ENCODE measurements around the gene BCDIN3D.

BCDIN3D gene

DNA sequence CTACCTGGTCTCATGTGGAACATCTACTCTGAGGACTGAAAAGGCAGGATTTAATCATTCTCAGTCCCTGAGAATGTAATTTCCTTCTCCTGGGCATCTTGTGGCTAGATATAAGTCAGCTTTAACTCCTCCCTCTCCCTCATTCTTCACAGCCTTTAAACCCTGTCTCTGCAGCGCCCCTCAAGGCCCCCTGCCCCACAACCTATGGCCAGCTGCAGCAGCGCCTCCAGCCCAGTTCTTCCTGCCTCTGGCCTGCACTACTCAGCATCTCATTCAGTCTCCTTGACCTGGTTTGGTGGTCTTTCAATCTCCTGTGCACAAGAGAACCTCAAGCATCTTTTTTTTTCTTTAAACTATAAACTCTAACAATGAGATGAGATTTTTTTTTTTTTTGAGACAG lies 44.0 kb downstream of the BCDIN3D start:
- no peak overlapping the region for H3K27ac ChIP-seq (ENCODE audit: low read depth, low read length)
- peaks cover 8 to 15% of the 10 kb centered on the region in 2 donors for H3K36me3 ChIP-seq (ENCODE audit: control insufficient read depth in 1 of 2, insufficient read depth in 2 of 2, low read length in 2 of 2)
- no peak overlapping the region for H3K9ac ChIP-seq (ENCODE audit: low read depth in 1 of 2, low read length in 2 of 2)
- no peaks in the 10 kb centered on the region for H3K27me3 ChIP-seq (ENCODE audit: control insufficient read depth in 1 of 2, insufficient read depth in 2 of 2, low read length in 2 of 2)
- H3K4me1 ChIP-seq (ENCODE audit: control insufficient read depth in 1 of 2, insufficient read depth in 2 of 2, low read length in 2 of 2): peaks cover 0 to 8% of the 10 kb centered on the region in 2 donors
- H3K4me3 ChIP-seq (ENCODE audit: low read depth in 1 of 2, low read length in 2 of 2): no peak overlapping the region
- no peaks in the 10 kb centered on the region for H3K9me3 ChIP-seq (ENCODE audit: control insufficient read depth in 1 of 2, low read length in 2 of 2)

DNA sequence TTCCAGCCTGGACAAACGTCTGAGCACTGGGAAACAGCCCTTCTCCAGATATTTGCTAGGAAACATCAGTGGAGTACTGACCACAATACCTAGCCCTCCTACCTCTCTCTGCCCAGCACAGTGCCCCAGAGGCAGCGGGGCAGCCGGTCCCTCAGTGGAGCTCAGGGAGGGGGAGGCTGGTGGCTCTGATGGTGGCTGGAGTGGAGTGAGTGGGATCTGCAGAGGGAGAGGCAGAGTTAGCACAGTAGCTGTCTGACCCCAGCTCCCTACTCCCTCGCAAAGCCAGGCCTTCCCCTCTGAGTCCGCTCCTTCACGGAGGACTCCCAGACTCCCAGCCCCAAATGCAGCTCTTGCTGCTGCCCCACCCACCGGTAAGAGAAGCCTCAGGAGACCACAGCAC lies 44.7 kb downstream of the BCDIN3D start:
- Histone ChIP-seq H3K36me3 (ENCODE audit: control insufficient read depth in 1 of 2, insufficient read depth in 2 of 2, low read length in 2 of 2) (peaks cover 8 to 15% of the 10 kb centered on the region in 2 donors), H3K9ac (ENCODE audit: low read depth in 1 of 2, low read length in 2 of 2) (no peak overlapping the region), H3K4me3 (ENCODE audit: low read depth in 1 of 2, low read length in 2 of 2) (no peak overlapping the region), H3K4me1 (ENCODE audit: control insufficient read depth in 1 of 2, insufficient read depth in 2 of 2, low read length in 2 of 2) (peaks cover 0 to 8% of the 10 kb centered on the region in 2 donors), H3K27me3 (ENCODE audit: control insufficient read depth in 1 of 2, insufficient read depth in 2 of 2, low read length in 2 of 2) (no peaks in the 10 kb centered on the region), H3K9me3 (ENCODE audit: control insufficient read depth in 1 of 2, low read length in 2 of 2) (no peaks in the 10 kb centered on the region), H3K27ac (ENCODE audit: low read depth, low read length) (no peak overlapping the region)

DNA sequence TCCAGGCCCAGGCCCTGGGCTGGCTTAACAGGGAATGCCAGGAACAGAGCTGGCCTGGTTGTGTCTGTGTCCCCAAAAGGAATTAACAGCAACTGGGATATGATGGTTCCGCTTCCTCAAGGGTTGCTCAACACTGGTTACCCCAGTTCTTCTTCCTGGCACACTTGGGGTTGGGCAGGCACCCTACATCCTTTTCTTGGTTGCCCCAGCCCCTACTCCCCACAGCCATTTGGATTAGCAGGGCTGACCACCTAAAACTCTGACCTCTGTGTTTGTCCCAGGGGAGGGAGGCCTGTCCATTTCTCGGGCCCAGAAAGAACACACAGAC lies 45.5 kb downstream of the BCDIN3D start:
- Histone ChIP-seq H3K9ac (ENCODE audit: low read depth in 1 of 2, low read length in 2 of 2) (no peak overlapping the region), H3K36me3 (ENCODE audit: control insufficient read depth in 1 of 2, insufficient read depth in 2 of 2, low read length in 2 of 2) (peaks cover 8 to 15% of the 10 kb centered on the region in 2 donors), H3K4me1 (ENCODE audit: control insufficient read depth in 1 of 2, insufficient read depth in 2 of 2, low read length in 2 of 2) (peaks cover 0 to 8% of the 10 kb centered on the region in 2 donors), H3K4me3 (ENCODE audit: low read depth in 1 of 2, low read length in 2 of 2) (no peak overlapping the region), H3K27ac (ENCODE audit: low read depth, low read length) (no peak overlapping the region), H3K27me3 (ENCODE audit: control insufficient read depth in 1 of 2, insufficient read depth in 2 of 2, low read length in 2 of 2) (no peaks in the 10 kb centered on the region), H3K9me3 (ENCODE audit: control insufficient read depth in 1 of 2, low read length in 2 of 2) (no peaks in the 10 kb centered on the region)

DNA sequence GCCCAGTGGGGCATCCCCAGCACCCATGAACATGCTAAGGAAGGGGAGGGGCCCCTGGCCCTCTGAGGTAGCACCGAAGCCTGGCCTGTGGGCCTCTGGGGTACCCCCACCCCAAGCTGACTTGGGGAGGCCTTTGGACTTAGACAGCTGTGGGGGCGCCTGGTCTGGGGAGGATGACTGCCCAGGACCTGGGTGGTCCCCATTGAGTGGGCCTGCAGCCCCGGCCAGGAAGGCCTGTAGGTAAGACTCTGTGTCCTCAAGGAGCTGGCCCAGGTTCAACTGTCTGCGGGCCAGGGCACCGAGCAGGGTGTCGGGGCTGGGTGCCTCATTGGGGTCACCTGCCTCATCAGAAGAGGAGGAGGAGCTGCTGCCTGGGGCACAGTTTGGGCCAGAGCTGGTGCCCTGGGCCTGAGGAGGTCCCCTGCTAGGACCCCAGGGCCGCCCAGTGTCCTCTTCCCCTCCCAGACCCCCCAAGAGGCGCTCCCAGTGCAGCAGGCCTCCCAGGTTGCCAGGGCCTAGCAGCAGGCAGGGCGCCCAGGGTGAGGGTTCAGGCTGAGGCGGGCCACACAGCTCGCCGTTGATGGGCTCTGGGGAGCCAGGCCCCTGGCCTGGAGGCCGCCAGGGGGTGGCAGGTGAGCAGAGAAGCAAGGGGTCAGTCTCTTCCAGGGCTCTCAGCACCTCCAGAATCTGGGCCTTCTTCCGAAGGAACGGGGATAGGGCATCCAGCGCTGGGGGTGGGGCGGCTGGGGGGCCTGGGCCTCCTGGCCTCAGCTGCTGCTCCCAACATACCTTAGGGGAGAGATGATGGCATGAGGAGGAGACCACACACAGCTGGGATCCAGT lies 46.1 kb downstream of the BCDIN3D start:
- no peaks in the 10 kb centered on the region for H3K9me3 ChIP-seq (ENCODE audit: control insufficient read depth in 1 of 2, low read length in 2 of 2)
- no peak overlapping the region for H3K4me3 ChIP-seq (ENCODE audit: low read depth in 1 of 2, low read length in 2 of 2)
- H3K9ac ChIP-seq (ENCODE audit: low read depth in 1 of 2, low read length in 2 of 2): no peak overlapping the region
- H3K36me3 ChIP-seq (ENCODE audit: control insufficient read depth in 1 of 2, insufficient read depth in 2 of 2, low read length in 2 of 2): peaks cover 8 to 14% of the 10 kb centered on the region in 2 donors
- peaks cover 0 to 8% of the 10 kb centered on the region in 2 donors for H3K4me1 ChIP-seq (ENCODE audit: control insufficient read depth in 1 of 2, insufficient read depth in 2 of 2, low read length in 2 of 2)
- H3K27me3 ChIP-seq (ENCODE audit: control insufficient read depth in 1 of 2, insufficient read depth in 2 of 2, low read length in 2 of 2): no peaks in the 10 kb centered on the region
- H3K27ac ChIP-seq (ENCODE audit: low read depth, low read length): no peak overlapping the region

DNA sequence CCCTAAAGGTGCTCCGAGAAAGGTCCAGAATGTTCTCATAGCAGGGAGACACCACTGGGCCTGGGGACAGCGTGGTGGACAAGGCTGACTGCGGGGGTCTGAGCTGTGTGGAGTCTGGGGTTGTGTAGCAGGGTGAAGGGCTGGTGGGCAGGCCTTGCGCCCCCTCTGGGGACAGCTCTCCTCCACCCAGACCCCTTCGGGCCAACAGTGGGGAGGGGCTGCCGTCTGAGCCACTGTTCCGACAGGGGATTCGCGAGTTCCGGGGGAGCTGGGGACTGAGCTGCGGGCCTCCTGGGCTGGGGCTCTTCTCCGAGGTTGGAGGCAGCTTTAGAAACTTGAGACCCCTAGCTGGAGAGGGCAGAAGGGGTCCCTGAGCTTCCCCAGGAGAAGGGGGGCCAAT lies 46.8 kb downstream of the BCDIN3D start:
- Histone ChIP-seq H3K36me3 (ENCODE audit: control insufficient read depth in 1 of 2, insufficient read depth in 2 of 2, low read length in 2 of 2) (peaks cover 8 to 10% of the 10 kb centered on the region in 2 donors), H3K4me3 (ENCODE audit: low read depth in 1 of 2, low read length in 2 of 2) (no peak overlapping the region), H3K9ac (ENCODE audit: low read depth in 1 of 2, low read length in 2 of 2) (no peak overlapping the region), H3K4me1 (ENCODE audit: control insufficient read depth in 1 of 2, insufficient read depth in 2 of 2, low read length in 2 of 2) (peaks cover 0 to 4% of the 10 kb centered on the region in 2 donors), H3K27ac (ENCODE audit: low read depth, low read length) (no peak overlapping the region), H3K27me3 (ENCODE audit: control insufficient read depth in 1 of 2, insufficient read depth in 2 of 2, low read length in 2 of 2) (no peaks in the 10 kb centered on the region), H3K9me3 (ENCODE audit: control insufficient read depth in 1 of 2, low read length in 2 of 2) (no peaks in the 10 kb centered on the region)

DNA sequence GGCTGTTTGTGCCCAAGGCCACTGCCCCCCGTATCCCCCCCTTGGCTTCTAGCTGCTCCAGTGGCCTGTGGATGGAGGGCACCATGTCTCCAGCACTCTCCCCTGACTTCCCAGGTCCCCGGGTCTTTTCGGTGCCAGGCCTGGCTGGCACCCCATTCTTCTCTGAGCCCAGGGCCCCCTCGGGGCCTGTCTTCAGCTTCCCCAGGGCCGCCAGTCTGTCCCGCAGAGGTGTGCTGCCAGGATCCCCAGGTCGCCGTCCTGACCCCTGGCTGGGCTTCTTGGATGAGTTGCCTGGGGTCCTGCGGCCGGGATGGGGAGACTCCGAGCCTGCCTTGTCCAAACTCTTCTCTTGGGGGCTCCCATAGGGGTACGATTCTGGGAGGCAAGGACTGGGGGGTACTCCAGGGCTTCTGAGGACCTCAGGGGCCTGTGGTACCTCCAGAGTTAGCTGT lies 47.2 kb downstream of the BCDIN3D start:
- Histone ChIP-seq H3K36me3 (ENCODE audit: control insufficient read depth in 1 of 2, insufficient read depth in 2 of 2, low read length in 2 of 2) (peaks cover 7 to 8% of the 10 kb centered on the region in 2 donors), H3K4me1 (ENCODE audit: control insufficient read depth in 1 of 2, insufficient read depth in 2 of 2, low read length in 2 of 2) (no peaks in the 10 kb centered on the region), H3K27ac (ENCODE audit: low read depth, low read length) (no peak overlapping the region), H3K4me3 (ENCODE audit: low read depth in 1 of 2, low read length in 2 of 2) (no peak overlapping the region), H3K9ac (ENCODE audit: low read depth in 1 of 2, low read length in 2 of 2) (no peak overlapping the region), H3K9me3 (ENCODE audit: control insufficient read depth in 1 of 2, low read length in 2 of 2) (no peaks in the 10 kb centered on the region), H3K27me3 (ENCODE audit: control insufficient read depth in 1 of 2, insufficient read depth in 2 of 2, low read length in 2 of 2) (no peaks in the 10 kb centered on the region)

DNA sequence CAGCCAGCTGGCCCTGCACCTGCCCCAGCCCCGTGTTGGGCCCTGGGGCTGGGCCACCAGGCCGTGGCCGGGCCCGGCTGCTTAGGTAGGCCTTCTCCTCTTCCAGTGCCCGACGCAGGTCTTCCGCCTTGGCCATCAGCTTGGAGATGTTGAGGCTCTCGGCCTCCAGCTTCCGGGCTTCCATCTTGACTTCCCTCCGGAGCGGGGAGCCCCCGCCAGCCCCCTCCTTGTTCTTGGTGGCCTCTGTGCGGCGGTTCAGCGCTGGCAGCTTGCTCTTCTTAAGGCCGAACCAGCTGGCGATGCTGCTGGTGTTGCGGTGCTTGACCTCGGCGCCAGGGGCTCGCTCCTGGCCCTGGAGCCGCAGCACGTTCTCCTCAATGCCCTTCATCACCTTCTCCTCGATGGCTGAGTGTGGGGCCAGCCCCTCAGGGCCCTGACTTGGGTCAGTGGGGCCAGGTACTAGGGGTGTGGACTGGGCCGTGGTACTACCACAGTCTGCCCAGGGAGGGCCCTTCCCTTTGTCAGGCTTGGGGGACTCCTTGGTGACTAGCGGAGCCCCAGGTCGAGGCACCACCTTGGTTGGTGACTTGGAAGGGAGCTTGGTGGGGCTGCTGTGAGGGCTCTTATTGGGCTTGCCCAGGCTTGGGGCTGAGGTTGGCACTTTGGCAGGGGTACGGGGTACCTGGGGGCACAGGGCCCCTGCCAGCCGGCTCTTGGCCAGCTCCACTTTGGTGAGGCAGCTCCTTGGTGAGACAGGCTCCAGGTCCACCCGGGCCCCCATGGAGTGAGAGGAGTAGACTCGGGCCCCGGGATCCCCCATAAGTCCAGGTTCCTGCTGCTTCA lies 47.9 kb downstream of the BCDIN3D start:
- peaks cover 3 to 8% of the 10 kb centered on the region in 2 donors for H3K36me3 ChIP-seq (ENCODE audit: control insufficient read depth in 1 of 2, insufficient read depth in 2 of 2, low read length in 2 of 2)

DNA sequence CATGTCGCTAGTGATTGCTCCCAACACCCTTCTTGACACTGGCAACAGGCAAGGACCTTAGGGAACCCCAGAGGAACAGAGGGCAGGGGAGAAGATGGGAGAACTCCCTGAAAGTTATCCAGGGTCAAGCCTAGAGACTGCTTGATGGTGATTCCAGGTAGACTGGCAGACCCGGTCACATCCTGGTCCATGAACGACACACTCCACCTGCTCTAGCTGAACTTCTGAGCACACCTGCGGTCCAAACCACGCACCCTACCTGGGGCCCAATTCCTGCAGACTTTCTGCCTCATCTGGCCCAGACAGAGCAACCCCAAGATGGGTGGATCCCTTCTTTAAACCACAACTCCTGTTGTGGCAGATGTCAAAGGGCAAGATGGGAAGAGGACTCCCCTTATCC lies 48.9 kb downstream of the BCDIN3D start:
- no peak overlapping the region for H3K27ac ChIP-seq (ENCODE audit: low read depth, low read length)
- no peak overlapping the region for H3K9ac ChIP-seq (ENCODE audit: low read depth in 1 of 2, low read length in 2 of 2)
- peaks cover 2 to 8% of the 10 kb centered on the region in 2 donors for H3K36me3 ChIP-seq (ENCODE audit: control insufficient read depth in 1 of 2, insufficient read depth in 2 of 2, low read length in 2 of 2)
- H3K4me3 ChIP-seq (ENCODE audit: low read depth in 1 of 2, low read length in 2 of 2): no peak overlapping the region
- no peaks in the 10 kb centered on the region for H3K27me3 ChIP-seq (ENCODE audit: control insufficient read depth in 1 of 2, insufficient read depth in 2 of 2, low read length in 2 of 2)
- no peaks in the 10 kb centered on the region for H3K9me3 ChIP-seq (ENCODE audit: control insufficient read depth in 1 of 2, low read length in 2 of 2)
- no peaks in the 10 kb centered on the region for H3K4me1 ChIP-seq (ENCODE audit: control insufficient read depth in 1 of 2, insufficient read depth in 2 of 2, low read length in 2 of 2)

More for the DNA sequence above, 47.9 kb downstream of the BCDIN3D start:
- no peak overlapping the region for H3K9ac ChIP-seq (ENCODE audit: low read depth in 1 of 2, low read length in 2 of 2)
- H3K27ac ChIP-seq (ENCODE audit: low read depth, low read length): no peak overlapping the region
- no peaks in the 10 kb centered on the region for H3K27me3 ChIP-seq (ENCODE audit: control insufficient read depth in 1 of 2, insufficient read depth in 2 of 2, low read length in 2 of 2)
- H3K4me3 ChIP-seq (ENCODE audit: low read depth in 1 of 2, low read length in 2 of 2): no peak overlapping the region
- H3K4me1 ChIP-seq (ENCODE audit: control insufficient read depth in 1 of 2, insufficient read depth in 2 of 2, low read length in 2 of 2): no peaks in the 10 kb centered on the region
- H3K9me3 ChIP-seq (ENCODE audit: control insufficient read depth in 1 of 2, low read length in 2 of 2): no peaks in the 10 kb centered on the region

DNA sequence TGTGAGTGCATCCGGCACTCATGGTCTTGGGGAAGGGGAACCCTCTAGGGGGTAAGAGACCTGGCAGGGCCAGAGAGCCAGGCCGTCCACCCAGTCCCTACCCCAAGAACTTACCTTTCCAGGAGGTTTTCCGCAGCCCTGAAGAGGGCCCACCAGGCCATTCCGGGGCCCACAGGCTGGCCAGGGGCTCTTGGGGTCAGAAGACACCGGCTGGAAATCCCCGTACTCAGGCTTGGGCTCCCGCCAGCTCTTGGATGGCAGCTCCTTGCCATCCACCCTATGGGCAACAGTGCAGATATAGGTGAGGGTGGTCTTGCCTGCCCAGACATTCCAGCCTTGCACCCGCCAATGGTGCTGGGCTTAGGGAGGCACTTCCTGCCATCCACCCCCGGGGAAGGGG lies 49.3 kb downstream of the BCDIN3D start:
- H3K9me3 ChIP-seq (ENCODE audit: control insufficient read depth in 1 of 2, low read length in 2 of 2): no peaks in the 10 kb centered on the region
- no peak overlapping the region for H3K27ac ChIP-seq (ENCODE audit: low read depth, low read length)
- no peak overlapping the region for H3K9ac ChIP-seq (ENCODE audit: low read depth in 1 of 2, low read length in 2 of 2)
- no peak overlapping the region for H3K4me3 ChIP-seq (ENCODE audit: low read depth in 1 of 2, low read length in 2 of 2)
- H3K36me3 ChIP-seq (ENCODE audit: control insufficient read depth in 1 of 2, insufficient read depth in 2 of 2, low read length in 2 of 2): peaks cover 2 to 8% of the 10 kb centered on the region in 2 donors
- H3K27me3 ChIP-seq (ENCODE audit: control insufficient read depth in 1 of 2, insufficient read depth in 2 of 2, low read length in 2 of 2): no peaks in the 10 kb centered on the region
- no peaks in the 10 kb centered on the region for H3K4me1 ChIP-seq (ENCODE audit: control insufficient read depth in 1 of 2, insufficient read depth in 2 of 2, low read length in 2 of 2)

DNA sequence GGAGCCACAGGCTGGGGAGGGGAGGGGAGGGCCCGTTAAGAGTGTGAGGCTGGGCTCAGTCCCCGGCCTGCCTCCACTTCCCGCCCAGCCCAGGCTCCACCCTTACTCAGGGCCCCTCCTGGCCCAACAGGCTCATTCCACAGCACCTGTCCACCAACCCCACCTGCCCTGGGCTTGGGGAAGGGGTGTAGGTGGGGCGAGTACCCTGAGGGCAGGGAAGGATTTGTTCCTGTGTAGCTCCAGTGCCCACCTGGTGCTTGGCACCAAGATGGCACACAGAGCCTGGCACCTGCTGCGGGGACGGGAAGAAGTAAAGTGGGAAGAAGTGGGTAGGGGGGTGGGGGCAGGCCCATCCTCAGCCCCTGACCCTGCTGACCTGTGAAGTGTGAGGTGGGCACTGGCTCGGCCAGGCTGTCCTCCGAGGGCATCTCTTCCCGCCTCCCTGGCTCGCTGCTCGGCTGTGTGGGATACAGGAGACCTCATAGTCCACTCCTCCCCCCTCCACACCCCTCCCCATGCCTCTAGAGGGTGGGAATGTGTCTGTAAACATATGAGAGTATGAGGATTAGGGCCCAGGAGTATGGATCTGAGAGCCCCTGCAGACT lies 49.8 kb downstream of the BCDIN3D start:
- H3K36me3 ChIP-seq (ENCODE audit: control insufficient read depth in 1 of 2, insufficient read depth in 2 of 2, low read length in 2 of 2): peaks cover 2 to 8% of the 10 kb centered on the region in 2 donors

More for the DNA sequence above, 49.8 kb downstream of the BCDIN3D start:
- Histone ChIP-seq H3K9ac (ENCODE audit: low read depth in 1 of 2, low read length in 2 of 2) (no peak overlapping the region), H3K9me3 (ENCODE audit: control insufficient read depth in 1 of 2, low read length in 2 of 2) (no peaks in the 10 kb centered on the region), H3K27ac (ENCODE audit: low read depth, low read length) (no peak overlapping the region), H3K27me3 (ENCODE audit: control insufficient read depth in 1 of 2, insufficient read depth in 2 of 2, low read length in 2 of 2) (no peaks in the 10 kb centered on the region), H3K4me3 (ENCODE audit: low read depth in 1 of 2, low read length in 2 of 2) (no peak overlapping the region), H3K4me1 (ENCODE audit: control insufficient read depth in 1 of 2, insufficient read depth in 2 of 2, low read length in 2 of 2) (no peaks in the 10 kb centered on the region)

All from duodenal mucosa (tissue), 2 donors.